Activated CD4-positive, alpha-beta T cell treated with anti-CD3 and anti-CD28 coated beads, Interleukin-2, amount 50 U/mL, for 16 hours (primary cell): Measurements from ENCODE around the gene BTRC.
A peak's percentile ranks its signal among the peaks of the same experiment; 100 is the strongest.
"Not testable (repeated sequence)": the region's sequence is repeated elsewhere in the genome, so short reads cannot be mapped to it uniquely, and the experiment has no call there.

ENCODE experiments used
- DNase-seq: peaks from one replicate; pipeline ENCODE4 v3.0.0-alpha.2; 2020

The BTRC gene

DNA sequence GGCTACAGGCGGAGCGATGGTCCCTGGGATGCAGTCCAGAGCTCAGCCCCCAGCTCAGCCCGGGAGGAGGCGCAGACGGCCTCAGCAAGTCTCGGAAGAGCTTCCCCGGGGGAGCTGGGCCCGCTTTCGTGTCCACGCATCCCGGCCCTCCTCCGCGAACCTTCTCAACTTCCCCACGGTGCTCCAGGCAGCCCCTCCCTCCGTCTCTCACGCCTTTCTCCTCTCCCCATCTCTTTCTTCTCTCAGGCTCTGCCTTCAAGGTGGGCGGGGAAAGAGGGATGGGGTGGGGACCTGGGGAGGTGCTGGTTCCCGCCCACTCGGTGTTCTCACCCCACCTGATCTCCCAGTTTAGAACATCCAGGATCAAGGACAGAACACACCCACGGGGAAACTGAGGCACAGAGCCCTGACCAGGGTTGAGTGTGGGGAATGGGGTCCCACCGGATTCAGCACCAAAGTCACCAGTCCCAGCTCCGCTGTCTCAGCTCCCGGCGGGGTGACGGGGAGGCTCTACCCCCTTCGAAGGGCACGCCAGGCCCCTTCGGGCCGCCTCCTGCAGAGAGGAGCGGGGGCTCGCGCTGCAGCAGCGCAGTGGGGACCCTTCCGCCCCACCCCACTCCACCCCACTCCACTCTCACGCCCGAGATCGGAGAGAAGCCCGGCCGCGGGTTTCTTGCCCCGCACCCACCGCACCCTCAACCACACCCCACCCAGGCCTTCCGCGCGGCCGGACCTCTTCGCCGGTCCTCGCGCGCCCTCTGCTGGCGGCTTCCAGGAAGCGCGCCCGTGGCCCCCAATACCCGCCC, 215.9 kb downstream of the BTRC start:
- DNase-seq = peak; percentile 74

DNA sequence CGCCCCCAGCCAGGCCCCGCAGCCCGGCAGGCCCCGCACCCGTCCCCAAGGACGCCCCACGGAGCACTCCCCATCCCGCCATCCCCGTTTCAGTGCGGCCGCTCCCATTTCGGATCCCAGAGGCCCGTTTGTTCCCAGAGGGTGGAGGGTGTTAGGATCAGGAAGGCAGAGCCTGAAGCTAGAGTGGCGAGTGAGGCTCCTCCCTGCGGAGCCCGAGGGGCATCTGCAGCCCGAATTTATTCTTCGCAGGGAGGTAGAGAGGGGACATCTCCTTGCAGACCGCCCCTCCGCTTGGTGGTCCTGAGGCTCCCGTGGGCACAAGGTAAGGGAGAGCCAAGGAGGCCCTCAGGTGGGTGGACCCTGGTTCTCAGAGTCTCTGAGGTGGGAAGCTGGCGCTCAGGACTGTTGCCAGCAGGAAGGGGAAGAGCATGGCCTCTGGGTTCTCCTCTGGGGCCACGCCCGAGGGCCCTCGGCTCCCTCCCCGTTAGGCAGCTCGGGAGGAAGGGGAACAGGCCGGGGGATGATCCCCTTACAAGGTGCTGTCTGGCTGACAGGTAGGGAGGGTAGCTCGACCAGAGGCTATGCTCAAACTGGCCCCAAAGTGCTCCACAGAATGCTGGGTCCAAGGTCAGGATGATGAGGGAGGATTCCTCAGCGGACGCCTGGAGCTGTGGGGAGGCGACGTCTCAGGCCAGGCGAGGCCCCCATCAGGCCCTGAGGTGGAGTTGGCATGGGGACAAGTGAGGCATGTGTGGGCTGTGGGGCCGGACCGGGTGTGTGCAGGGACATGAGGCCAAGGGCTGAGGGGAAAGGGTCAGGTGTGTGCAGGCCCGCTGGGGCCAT, 216.7 kb downstream of the BTRC start:
- DNase-seq = no peak

DNA sequence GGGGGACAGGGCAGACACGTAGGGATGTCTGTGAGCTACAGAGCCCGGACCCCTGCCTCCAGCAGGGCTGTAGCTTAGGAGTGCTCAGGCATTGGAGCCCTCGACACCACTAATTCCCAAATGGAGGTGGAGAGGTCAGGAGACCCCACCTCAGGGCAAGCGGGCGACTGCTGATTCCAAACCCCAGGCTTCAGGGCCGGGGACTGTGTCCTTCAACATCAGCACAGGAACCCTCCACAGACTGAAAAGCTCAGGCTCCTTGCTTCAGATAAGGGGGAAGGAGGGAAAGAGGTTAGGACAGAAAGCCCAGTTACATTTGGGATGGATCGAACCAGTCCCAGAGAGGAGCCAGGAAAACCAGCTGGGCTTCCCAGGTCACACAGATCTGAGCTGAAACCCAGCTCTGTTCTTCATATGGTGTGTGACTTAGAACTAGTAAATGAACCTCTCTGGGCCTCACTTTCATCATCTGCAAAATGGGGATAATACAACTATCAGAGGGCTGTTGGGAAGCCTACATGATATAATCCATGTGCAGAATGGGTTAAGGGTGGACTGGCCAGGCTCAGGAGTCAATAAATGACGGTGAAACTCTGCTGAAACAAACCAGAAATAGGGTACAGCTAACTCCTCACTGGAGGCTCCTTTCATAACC, 217.4 kb downstream of the BTRC start:
- no peak for DNase-seq

DNA sequence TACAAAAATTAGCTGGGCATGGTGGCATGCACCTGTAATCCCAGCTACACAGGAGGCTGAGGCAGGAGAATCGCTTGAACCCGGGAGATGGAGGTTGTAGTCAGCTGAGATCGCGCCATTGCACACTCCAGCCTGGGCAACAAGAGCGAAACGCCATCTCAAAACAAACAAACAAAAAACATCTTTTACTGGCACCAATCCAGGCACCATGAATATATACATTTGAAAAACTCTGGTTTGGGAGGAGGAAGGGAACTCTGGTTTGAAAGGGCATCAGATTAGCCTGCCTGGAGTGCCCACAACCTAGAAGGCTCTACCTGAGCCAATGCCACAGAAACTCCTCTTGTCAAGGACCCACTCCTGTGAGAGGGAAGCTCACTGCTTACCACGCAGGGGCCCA, 218.2 kb downstream of the BTRC start:
- DNase-seq = no peak

DNA sequence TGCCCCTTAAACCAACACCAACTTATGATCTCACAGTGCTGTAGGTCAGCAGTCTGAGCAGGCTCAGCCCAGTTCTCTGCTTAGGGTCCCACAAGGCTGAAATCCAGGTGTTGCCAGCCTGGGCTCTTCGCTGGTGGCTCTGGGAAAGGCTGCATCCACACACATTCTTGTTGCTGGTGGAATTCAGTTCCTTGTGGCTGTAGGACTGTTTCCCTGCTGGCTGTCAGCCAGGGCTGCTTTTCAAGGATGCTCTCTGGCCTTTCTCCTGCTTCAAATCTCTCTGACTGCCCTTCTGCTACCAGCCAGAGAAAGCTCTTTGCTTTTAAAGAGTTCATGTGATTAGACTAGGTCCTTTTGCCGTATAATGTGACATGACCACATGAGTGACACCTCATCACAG, 218.8 kb downstream of the BTRC start:
- no peak for DNase-seq

DNA sequence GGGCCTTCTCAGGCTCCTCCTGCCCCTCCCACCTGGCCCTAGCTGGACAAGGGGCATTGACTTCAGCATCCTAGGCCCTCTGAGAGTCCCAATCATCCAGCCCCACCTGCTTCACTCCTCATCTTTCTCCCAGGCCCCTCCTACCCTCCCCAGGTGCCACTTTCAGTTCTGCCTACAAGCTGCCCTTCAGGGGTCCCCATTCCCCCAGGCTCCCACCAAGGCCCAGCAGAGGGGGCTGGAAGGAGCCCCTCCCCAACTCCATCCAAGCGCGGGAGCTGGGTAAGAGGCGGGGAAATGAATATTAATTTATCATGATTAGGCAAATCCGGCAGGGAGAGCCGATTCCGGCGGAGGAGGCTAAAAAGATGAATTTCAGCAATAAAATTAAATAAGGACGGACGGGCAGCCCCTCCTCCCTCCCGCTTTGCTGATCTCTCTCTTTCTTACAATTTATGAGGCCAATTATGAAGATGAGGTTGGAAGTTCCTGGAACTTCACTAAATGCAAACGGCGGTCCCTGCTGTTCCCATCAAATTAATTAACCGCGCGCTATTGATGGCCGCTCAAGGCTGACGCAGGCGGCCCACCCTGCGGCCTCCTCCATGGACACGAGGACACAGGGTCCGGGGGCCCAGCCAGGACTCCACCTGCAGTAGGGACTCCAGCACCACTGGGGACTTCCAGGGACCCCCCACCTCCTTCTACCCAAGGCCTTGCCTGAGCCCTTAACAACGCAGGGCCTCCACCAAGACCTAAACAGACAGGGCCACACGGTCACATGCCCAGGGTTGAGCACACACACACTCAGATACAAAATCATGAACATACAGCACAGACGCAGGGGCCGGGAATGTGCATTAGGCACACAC, 220.2 kb downstream of the BTRC start:
- no peak for DNase-seq

DNA sequence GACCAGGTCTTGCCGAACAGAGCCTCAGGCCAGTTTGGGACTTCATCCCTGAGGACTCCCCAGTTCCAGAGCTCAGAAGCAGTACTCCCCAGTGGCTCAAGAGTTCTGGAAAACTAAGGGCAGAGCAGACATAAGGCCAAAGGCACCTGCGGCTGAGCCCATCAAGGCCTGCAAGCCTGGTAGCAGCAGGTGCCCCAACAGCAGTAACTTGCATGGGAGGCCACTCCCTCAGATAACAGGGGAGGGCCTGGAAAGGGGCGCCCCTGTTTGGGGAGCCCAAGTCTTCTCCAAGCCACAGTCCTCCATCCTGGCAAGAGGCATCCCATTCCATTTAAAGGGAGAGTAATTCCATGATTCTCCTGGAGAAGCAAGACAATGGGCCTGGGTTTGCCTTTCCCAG, 221.1 kb downstream of the BTRC start:
- no peak for DNase-seq

DNA sequence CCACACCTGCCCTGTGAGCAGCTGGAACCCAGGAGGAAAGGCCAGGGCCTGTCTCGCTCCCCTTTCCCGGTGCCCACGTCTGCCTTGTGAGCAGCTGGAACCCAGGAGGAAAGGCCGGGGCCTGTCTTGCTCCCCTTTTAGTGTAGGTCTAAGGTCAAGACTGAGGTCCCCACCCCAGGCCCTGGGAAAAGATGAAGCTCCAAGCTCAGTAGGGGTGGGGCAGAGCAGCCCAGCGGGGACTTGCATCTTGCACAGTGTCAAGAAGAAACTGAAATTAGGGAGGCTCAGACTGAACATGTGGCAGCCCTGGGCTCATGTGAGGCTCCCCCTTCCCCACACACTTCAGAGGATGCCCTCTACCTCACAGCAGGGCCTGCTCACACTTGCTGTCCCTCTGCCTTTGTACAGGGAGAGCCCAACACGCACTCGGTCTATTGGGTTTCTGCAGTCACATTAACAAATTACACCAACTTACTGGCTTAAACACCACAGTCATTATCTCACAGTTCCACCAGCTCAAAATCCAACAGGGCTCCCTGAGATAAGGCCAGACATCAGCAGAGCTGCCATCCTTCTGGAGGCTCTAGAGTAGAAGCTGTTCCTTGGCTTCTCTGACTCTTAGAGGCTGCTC, 221.7 kb downstream of the BTRC start:
- no peak for DNase-seq

DNA sequence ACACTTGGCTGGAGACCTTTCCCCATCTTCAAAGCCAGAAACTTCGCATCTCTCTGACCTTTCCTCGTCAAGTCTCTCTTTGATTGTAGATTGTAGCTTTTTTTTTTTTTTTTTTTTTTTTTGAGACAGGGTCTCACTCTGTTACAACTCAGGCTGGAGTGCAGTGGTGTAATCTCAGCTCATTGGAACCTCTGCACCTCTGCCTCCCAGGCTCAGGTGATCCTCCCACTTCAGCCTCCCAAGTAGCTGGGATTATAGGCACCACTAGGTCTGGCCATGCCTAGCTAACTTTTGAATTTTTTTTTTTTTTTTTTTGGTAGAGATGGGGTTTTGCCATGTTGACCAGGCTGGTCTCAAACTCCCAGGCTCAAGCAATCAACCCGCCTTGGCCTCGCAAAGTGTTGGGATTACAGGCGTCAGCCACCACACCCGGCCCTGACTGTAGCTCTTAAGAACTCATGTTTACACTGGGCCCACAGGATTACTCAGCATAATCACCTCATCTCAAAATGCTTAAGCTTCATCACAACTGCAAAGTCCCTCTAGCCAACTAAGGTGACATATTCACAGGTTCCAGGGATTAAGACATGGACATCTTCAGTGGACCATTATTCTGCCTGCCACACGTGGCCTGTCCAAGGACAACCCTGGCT, 222.4 kb downstream of the BTRC start:
- DNase-seq = no peak

DNA sequence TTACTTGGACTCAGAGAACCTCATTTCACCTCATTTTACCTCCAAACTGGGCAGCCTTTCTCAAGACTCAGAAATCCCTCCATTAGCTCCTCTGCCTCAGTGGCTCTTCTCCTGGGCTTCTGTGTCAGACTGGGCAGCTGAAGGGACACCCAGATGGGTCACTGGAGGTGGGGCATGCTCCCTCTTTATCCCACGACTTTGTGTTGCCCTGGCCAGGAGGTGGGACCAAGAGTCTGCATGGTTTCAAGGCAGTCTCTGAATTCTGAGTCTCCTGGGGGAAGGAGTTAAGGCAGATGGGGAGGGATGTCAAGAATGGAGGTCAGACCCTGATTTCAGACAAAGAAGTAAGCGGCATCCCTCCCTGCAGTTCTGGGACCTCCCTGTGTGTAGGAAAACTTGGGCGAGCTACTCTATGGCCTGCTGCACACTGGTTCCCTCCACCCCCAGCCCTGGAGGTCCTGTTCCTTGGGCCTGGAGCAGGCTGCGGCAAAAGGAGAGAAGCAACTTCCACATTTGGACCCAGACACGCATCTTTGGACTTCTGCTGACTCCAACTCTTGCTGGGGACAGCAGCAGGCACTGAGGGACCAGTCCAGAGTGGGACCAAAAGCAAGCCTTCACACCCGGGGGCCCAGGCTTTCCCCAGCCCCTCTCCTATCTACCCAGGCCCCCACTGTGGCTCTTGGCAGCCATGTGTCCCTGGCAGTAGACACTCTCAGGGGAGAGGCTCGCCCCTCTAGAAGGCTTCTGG, 223.3 kb downstream of the BTRC start:
- no peak for DNase-seq

DNA sequence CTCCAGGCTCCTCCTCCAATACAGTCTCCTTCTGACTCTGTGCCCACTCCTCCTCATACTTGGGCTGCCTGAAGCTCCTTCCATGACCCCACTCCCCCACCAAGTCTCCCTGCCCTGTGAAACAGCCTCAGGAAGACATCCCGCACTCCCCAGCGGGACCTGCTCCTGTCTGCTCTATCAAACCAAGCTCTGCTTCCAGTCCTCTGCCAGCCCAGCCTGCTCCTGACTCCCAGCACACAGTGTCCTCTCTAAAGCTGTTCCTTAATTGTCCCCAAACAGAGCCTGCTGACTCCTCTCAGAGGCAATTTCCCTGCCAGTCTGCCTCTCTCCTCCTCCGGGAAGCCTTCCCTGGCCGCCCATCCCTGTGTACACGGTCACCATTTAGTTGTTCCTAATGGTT, 224.2 kb downstream of the BTRC start:
- no peak for DNase-seq

DNA sequence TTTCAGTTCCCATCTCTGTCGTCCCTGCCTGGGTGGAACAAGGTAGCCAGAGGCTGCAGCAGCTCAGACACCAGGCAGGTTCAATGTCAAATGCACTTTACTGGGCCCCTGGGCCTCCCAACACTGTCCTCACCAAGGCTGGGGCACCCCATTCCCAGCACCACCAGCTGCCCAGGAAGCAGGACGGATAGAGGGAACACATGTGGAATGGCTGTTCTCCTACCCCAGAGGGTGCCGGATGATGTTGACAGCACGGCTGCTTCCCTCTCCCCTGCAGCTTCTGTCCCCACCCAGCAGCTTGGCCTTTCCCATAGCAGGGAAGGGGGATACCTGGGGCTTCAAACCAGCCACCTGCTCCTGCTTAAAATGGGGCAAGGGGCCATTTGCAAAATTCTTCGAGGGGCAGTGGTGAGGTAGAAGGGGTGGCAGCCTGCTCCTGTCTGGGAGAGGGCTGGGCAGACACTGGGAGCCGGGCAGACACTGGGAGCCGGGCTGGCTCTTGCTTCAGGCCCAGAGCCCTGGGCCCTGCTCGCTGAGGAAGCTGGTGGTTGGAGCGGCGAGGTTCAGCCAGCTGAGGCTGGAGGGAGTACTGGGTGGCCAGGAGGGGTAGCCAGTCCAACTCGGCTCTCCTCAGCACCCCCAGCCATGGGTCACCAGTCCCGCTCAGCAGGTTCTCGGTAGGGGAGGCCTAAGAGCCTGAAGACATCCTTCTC, 225.0 kb downstream of the BTRC start:
- no peak for DNase-seq

DNA sequence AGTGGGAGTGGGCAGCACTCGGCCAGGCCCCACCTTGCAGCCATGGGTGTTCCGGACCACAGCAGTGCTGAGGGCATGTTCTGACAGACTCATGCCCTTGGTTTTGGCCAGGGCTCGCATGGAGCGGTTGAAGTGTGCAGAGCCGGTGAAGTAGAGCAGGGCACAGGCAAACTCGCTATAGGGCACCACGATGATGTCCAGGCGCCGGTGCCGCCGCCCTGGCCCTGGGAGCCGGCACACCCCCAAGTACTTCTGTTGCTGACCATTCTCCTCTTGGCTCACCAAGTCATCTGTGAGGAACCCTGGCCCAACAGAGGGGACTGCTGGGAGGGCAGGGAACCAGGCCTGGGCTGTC, 225.5 kb downstream of the BTRC start:
- DNase-seq = no peak

DNA sequence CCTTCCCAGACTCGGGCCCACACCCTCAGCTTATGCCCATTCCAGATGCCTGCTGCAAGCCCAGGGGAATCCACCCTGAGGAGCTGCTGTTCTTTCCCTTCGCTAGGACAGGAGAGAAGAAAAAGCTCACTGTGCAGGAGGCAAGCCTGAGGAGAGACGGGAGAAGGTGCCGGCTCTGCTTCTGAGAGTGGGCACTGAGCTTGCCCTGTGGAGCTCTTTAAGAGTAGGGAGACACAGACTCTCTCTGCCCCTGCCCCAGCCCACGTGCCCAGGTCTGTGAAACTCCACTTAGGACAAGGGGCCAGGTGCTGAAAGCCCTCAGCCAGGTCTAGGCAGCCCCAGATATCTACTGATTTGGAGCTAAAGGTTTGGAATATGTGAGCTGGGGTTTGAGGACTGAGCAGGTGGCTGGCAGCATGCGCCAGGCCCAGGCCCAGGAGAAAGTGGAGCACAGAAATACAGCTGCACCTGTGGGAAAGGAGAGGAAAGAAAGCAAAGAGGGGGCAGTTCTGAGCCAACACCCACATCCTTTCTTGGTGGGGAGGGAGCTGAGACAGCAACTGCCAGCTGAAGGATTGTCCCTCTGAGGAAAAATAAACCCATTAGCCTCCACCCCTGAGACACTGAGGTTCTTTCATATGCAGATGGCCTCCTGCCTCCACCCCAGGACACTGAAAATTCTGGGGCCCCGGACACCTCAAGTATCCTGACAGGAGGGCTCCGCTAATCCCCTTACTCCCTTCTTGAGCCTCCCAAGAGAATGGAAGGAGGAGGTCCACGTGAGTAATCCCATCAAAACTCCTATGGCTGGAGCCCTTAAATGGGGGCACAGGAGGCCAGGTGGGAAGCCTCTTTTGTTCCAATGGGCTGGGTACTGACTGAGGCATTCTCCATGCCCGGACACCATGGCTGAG, 226.8 kb downstream of the BTRC start:
- DNase-seq = no peak

DNA sequence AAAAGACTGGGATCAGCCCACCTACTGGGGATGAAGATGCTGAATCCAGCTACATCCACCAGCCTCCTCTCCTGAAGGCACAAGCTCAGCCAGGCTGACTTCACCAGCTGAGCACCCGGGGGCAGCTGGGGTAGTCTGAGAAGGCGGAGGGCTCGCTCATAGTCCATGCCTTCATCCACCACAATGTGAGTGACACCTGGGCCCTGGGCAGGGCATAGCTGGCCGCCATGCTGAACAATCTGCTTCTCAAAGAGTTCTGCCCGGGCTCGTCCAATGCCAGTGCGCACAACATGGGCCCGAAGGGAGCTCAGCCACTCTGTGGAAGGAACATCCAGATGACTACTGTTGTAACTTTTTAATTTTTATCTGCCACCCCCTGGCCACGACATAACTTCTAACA, 231.9 kb downstream of the BTRC start:
- DNase-seq = no peak

DNA sequence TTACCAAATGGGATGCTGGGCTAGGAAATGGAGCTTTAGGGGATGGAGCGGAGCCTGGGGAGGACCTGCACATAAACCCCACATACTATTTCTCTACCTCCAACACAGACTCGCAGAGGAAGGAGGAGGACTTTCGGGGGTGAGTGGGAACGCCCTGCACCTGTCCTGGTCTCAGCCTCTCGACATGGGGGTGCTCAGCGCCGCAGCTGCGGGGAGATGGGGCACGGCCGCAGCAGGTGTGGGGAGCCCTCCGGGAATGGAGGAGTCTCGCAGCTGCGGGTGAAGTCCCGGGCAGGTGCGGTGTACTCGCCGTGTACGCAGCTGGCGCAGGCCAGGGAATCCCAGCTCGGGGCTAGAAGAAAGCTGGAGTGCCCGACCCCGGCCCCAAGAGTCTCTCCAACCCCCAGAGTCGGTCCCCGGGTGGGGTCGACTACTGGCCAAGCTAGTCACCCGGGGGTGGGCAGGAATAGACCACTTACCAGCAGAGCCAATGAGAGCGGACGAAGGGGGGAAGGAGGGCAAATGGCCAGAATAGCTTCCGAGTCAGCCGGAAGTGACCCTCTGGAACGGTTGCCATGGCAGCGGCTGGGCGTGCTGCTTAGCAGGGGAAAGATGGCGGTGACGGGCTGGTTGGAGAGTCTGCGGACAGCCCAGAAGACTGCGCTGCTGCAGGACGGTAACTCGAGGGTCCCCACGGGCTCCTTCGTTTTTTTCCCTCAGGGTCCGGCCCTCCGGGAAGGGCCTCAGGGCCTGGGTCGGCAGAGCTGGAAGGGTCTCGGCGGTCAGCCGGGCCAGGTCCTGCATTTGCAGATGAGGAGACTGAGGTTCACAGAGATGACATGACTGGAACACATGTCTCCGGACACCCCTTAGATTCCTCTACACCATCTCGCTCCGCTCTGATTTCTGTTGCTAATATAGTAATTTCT, 234.0 kb downstream of the BTRC start, which contains the start of the genes DPCD and POLL:
TSS of gene DPCD (plus strand) at position 597 of the 929 bp plus-strand sequence. CDS start at position 613, 16 bp downstream.
TSS of gene POLL (minus strand) at position 533 of the 929 bp plus-strand sequence. CDS start 897 bp downstream, outside the sequence.
- peak; percentile 94 for DNase-seq

DNA sequence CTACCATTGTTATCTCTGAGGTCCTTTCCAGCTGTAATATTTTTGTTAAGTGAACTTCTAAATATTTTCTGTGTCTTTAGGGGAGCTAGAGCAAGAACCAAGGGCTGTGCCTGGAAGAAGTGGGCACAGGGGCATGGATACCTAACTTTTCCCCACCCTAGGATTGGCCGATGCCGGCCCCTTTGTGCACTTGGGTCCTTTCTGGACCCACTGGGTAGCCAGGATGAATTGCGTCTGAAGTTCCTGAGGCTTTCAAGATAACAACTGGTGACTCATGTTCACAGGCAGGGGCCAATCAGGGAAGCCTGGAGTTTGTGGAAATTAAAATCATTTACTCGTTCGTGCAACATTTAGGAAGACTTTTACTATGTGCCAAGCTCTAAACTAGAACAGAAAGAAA, 234.9 kb downstream of the BTRC start:
- no peak for DNase-seq

DNA sequence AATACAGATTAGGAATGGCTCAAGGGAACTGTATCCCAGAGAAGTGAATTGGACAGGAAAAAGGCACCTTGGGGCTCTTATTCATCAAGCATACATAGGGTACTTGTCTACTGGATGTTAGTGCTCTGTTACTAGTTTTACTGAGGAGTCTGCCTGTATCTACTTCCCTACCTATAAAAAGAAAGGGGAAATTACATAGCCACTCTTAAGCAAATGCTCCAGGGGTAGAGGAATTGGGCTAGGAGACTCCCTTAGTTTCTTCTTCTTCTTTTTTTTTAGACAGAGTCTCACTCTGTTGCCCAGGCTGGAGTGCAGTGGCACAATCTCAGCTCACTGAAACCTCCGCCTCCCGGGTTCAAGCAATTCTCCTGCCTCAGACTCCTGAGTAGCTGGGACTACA, 239.4 kb downstream of the BTRC start:
- not testable (repeated sequence) for DNase-seq
